Kidney (tissue), 14 donors: ENCODE measurements around the gene ATP8A2. TPM values are rescaled to one million over a fixed set of nuclear protein-coding genes. Genes with fewer than 3 reads are reported as not detected.
A peak's percentile ranks its signal among the peaks of the same experiment; 100 is the strongest.

ENCODE experiments used
- DNase-seq, 5 donors: peaks; one replicate each; pipeline ENCODE4 v3.0.0-alpha.2; 2013 to 2020
- FAIRE-seq: peaks from 2 replicates; lab custom pipeline; 2012; peaks lifted over from hg19 to GRCh38; lab: Jason Lieb, UNC
- H3K27ac ChIP-seq, 2 donors: one replicate each; pipeline ENCODE4 v1.7.0; 2013; ENCODE audit warnings: low read depth in 2 of 2, low read length in 2 of 2, inconsistent platforms in 1 of 2
- H3K27me3 ChIP-seq: one replicate; pipeline ENCODE4 v1.7.1; 2013; ENCODE audit warnings: low read length, inconsistent platforms; ENCODE audit not compliant: control insufficient read depth, insufficient read depth
- H3K36me3 ChIP-seq, 3 donors: one replicate each; pipeline versions ENCODE4 v1.7.0 to v1.7.1; 2013; ENCODE audit warnings: low read length in 3 of 3, control low read depth in 1 of 3, inconsistent platforms in 1 of 3; ENCODE audit not compliant: insufficient read depth in 3 of 3, control insufficient read depth in 2 of 3
- H3K4me1 ChIP-seq, 3 donors: one replicate each; pipeline versions ENCODE4 v1.7.0 to v1.7.1; 2013; ENCODE audit warnings: low read length in 3 of 3, inconsistent platforms in 1 of 3, low read depth in 1 of 3; ENCODE audit not compliant: control insufficient read depth in 2 of 3, insufficient read depth in 2 of 3
- H3K4me3 ChIP-seq, 3 donors: one replicate each; pipeline versions ENCODE4 v1.7.0 to v1.8.1; 2013; ENCODE audit warnings: low read length in 3 of 3, control low read depth in 1 of 3, inconsistent platforms in 1 of 3
- H3K9ac ChIP-seq, 3 donors: one replicate each; pipeline versions ENCODE4 v1.7.0 to v1.7.1; 2013; ENCODE audit warnings: low read length in 3 of 3, control low read depth in 1 of 3, inconsistent platforms in 1 of 3
- H3K9me3 ChIP-seq, 3 donors: one replicate each; pipeline versions ENCODE4 v1.7.0 to v1.7.1; 2013; ENCODE audit warnings: low read length in 3 of 3, control low read depth in 1 of 3, inconsistent platforms in 1 of 3; ENCODE audit not compliant: control insufficient read depth in 2 of 3, insufficient read depth in 1 of 3
- CTCF ChIP-seq: IDR thresholded peaks from 3 replicates; pipeline ENCODE4 v1.5.1; 2012; ENCODE audit warnings: mild to moderate bottlenecking, moderate library complexity, borderline replicate concordance; ENCODE audit not compliant: insufficient read depth; ENCODE audit errors: extremely low read depth
- intact Hi-C: fragments of 100-400 bp; cut with DNase I; formaldehyde crosslinking; loops from one replicate; pipeline ENCODE4 v1.11.1; 2022
- polyA plus RNA-seq: library from polyadenylated mRNA; stranded (reverse); fragments of 350-450 nt; fragmentation: Illumina TruSeq; extraction: RNeasy Lipid Tissue Mini Kit (QIAGEN cat#74804); gene quantifications from one replicate; pipeline ENCODE4 v1.2.3, GENCODE V29; 2014; ENCODE audit warnings: low read depth, low replicate concordance; ENCODE audit not compliant: insufficient read depth
- total RNA-seq: library from RNA; stranded (reverse); fragmentation: NEBNext Ultra II Directional; extraction: Animal tissue kit (Norgen Biotek cat#: 25700); gene quantifications from one replicate; pipeline ENCODE4 v1.2.1, GENCODE V29; 2021
- donor health status: control.
- donor health status: control.
- donor health status: control.
- donor health status: control.
- donor health status: control.
- donor health status: DM: yes; HTN: yes; CAD: no.
- donor health status: Normal renal cell carcinoma (clear cell type).

Gene ATP8A2
- total and polyA plus RNA-seq, 2 donors from 2014 or later, result 0.50 to 0.73 TPM

- DNase-seq (no peak), FAIRE-seq (no peak)
- TF ChIP-seq CTCF, result no peak
- no peaks in the 10 kb centered on the region for H3K9me3 ChIP-seq
- H3K9ac ChIP-seq, result no peak overlapping the region
- H3K4me3 ChIP-seq, result no peak overlapping the region
- intact Hi-C loops, result no loop called here
- H3K4me1 ChIP-seq, result no peaks in the 10 kb centered on the region
- no peaks in the 10 kb centered on the region for H3K36me3 ChIP-seq
- H3K27ac ChIP-seq, result no peak overlapping the region
- H3K27me3 ChIP-seq, result no peaks in the 10 kb centered on the region
Observed at GRCh38 chr13:25847635-25848626, 476.2 kb downstream of the ATP8A2 start.

GRCh38 chr13:25848812-25849745, 477.3 kb downstream of the ATP8A2 start:
- intact Hi-C loops, result no loop called here
- H3K27me3 ChIP-seq, result no peaks in the 10 kb centered on the region
- no peak for TF ChIP-seq CTCF
- DNase-seq, result peak in 2 of 5 donors; percentile 35 to 88
- no peaks in the 10 kb centered on the region for H3K9me3 ChIP-seq
- FAIRE-seq, result no peak
- no peaks in the 10 kb centered on the region for H3K4me1 ChIP-seq
- H3K36me3 ChIP-seq, result no peaks in the 10 kb centered on the region
- no peak overlapping the region for H3K27ac ChIP-seq
- no peak overlapping the region for H3K9ac ChIP-seq
- no peak overlapping the region for H3K4me3 ChIP-seq

GRCh38 chr13:25857830-25858229, 486.1 kb downstream of the ATP8A2 start:
- no peaks in the 10 kb centered on the region for H3K36me3 ChIP-seq
- no peak for FAIRE-seq
- no peak overlapping the region for H3K27ac ChIP-seq
- no peak overlapping the region for H3K4me3 ChIP-seq
- no peaks in the 10 kb centered on the region for H3K4me1 ChIP-seq
- TF ChIP-seq CTCF, result no peak
- no peak overlapping the region for H3K9ac ChIP-seq
- H3K9me3 ChIP-seq, result no peaks in the 10 kb centered on the region
- no peaks in the 10 kb centered on the region for H3K27me3 ChIP-seq
- intact Hi-C loops, result no loop called here
- DNase-seq, result no peak
